B cell (primary cell): Measurements from ENCODE around the gene ARID3A.

Source experiments
- EZH2 ChIP-seq: IDR thresholded peaks from 2 replicates; pipeline ENCODE4 v1.6.1; 2012; ENCODE audit warnings: borderline replicate concordance, low read depth, mild to moderate bottlenecking, moderate library complexity, low read length; ENCODE audit not compliant: insufficient read depth, poor library complexity, severe bottlenecking
- TF ChIP-seq, protein P1 (sequence below): fragments of 200-600 bp; IDR thresholded peaks from one replicate; pipeline ENCODE4 v1.8.0; 2022; ENCODE audit warnings: antibody characterized with exemption, mild to moderate bottlenecking

DNA sequence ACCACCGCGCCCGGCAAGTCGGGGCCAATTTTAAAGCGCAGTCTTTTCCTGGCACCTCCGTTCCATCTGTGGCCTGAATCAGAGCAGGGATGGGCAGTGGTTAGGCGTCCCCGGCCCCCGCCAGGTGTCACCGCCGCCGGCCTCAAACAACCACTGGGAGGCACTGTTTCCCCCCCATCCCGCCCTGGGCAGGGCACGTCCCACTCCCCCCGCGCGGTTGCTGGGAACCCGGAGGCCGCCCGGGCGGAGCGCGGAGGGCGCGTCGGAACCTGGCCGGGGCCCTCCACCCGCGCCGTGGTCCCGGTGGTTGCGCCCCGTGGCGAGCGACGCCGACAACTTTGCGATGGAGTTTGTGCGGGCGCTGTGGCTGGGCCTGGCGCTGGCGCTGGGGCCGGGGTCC, 74.3 kb downstream of the ARID3A start, which contains the start of gene GRIN3B:
- TF ChIP-seq, protein P1, sequence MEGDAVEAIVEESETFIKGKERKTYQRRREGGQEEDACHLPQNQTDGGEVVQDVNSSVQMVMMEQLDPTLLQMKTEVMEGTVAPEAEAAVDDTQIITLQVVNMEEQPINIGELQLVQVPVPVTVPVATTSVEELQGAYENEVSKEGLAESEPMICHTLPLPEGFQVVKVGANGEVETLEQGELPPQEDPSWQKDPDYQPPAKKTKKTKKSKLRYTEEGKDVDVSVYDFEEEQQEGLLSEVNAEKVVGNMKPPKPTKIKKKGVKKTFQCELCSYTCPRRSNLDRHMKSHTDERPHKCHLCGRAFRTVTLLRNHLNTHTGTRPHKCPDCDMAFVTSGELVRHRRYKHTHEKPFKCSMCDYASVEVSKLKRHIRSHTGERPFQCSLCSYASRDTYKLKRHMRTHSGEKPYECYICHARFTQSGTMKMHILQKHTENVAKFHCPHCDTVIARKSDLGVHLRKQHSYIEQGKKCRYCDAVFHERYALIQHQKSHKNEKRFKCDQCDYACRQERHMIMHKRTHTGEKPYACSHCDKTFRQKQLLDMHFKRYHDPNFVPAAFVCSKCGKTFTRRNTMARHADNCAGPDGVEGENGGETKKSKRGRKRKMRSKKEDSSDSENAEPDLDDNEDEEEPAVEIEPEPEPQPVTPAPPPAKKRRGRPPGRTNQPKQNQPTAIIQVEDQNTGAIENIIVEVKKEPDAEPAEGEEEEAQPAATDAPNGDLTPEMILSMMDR = peak; percentile 56
- no peak for TF ChIP-seq EZH2
